ENCODE data around the gene RAPGEF4. TPM values are rescaled to one million over a fixed set of nuclear protein-coding genes. Genes with fewer than 3 reads are reported as not detected.

RAPGEF4 gene
- total RNA-seq, 1 experiment from 2014 or later = not detected

DNA sequence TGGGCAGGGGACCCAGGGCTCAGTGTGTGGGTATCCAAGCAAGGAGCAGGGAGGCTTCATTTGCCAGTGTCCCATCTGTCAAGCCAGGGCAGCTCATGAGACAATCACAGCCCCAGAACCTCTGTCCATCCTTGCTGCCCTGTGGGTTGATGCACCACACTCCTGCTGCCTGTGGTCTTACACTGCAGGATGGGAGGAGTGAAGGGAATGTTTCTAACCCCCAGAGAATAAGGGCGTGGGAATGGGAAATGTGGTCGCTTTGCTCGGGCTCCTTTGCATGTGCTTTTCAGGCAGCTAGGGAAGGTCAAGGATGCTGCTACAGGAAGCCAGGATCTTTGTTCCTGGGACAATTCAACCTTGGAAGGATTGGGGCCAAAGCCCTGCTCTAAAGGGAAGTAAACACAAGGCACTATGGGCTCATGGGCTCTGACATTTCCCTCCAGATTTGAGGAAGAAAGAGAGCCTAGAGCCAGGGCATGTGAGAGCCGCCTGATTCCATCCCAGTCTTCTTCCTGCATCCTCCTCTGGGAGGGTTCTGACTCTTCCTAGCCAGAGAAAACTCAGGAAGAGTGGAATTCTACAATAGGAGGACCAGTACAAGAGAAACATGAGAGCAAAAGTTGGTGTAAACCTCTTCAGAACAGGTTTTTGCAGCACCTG lies 321.2 kb downstream of the RAPGEF4 start:
- CTCF ChIA-PET = interaction anchor here (0.6 kb wide), 2 partner anchors 110 to 159 kb away, joined by 3 to 4 read pairs; no protein-coding TSS in a partner anchor
- Mint-ChIP-seq H3K36me3 (ENCODE audit: insufficient read depth, unreplicated experiment) (peaks cover 6% of the 10 kb centered on the region), H3K9me3 (ENCODE audit: unreplicated experiment) (no peaks in the 10 kb centered on the region), H3K27me3 (ENCODE audit: insufficient read depth, unreplicated experiment) (no peaks in the 10 kb centered on the region), H3K4me3 (ENCODE audit: unreplicated experiment) (no peak overlapping the region), H3K4me1 (ENCODE audit: insufficient read depth, unreplicated experiment) (peaks cover 23% of the 10 kb centered on the region), H3K27ac (ENCODE audit: low read depth, unreplicated experiment) (no peak overlapping the region)
- intact Hi-C loops (cut with micrococcal nuclease) = no loop called here
- POLR2A ChIA-PET = interaction anchor here (1.1 to 1.4 kb wide), 4 partner anchors 16 to 99 kb away, joined by 3 to 6 read pairs (median 3); no protein-coding TSS in a partner anchor
- no TSS peak for BruUV-seq (replicated peaks)
- TF ChIP-seq, protein P1, sequence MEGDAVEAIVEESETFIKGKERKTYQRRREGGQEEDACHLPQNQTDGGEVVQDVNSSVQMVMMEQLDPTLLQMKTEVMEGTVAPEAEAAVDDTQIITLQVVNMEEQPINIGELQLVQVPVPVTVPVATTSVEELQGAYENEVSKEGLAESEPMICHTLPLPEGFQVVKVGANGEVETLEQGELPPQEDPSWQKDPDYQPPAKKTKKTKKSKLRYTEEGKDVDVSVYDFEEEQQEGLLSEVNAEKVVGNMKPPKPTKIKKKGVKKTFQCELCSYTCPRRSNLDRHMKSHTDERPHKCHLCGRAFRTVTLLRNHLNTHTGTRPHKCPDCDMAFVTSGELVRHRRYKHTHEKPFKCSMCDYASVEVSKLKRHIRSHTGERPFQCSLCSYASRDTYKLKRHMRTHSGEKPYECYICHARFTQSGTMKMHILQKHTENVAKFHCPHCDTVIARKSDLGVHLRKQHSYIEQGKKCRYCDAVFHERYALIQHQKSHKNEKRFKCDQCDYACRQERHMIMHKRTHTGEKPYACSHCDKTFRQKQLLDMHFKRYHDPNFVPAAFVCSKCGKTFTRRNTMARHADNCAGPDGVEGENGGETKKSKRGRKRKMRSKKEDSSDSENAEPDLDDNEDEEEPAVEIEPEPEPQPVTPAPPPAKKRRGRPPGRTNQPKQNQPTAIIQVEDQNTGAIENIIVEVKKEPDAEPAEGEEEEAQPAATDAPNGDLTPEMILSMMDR (IDR thresholded peaks at IDR 0.05; ENCODE audit: unreplicated experiment) = no peak
- DNase-seq (ENCODE audit: unreplicated experiment) = no peak

- no peak for DNase-seq (ENCODE audit: unreplicated experiment)
- Mint-ChIP-seq H3K4me1 (ENCODE audit: insufficient read depth, unreplicated experiment) (peaks cover 27% of the 10 kb centered on the region), H3K27me3 (ENCODE audit: insufficient read depth, unreplicated experiment) (no peaks in the 10 kb centered on the region), H3K4me3 (ENCODE audit: unreplicated experiment) (no peak overlapping the region), H3K36me3 (ENCODE audit: insufficient read depth, unreplicated experiment) (peaks cover 3% of the 10 kb centered on the region), H3K27ac (ENCODE audit: low read depth, unreplicated experiment) (peak overlapping the region; percentile 84), H3K9me3 (ENCODE audit: unreplicated experiment) (no peaks in the 10 kb centered on the region)
- CTCF ChIA-PET = interaction anchor here (0.6 to 1.0 kb wide), 3 partner anchors 16 to 150 kb away, joined by 3 to 6 read pairs (median 3); no protein-coding TSS in a partner anchor
- intact Hi-C loops (cut with micrococcal nuclease) = no loop called here
- no TSS peak for BruUV-seq (replicated peaks)
- POLR2A ChIA-PET = interaction anchor here (1.0 to 3.2 kb wide), 3 partner anchors 9 to 65 kb away, joined by 3 to 29 read pairs (median 3); no protein-coding TSS in a partner anchor
- TF ChIP-seq, protein P1 (IDR thresholded peaks at IDR 0.05; ENCODE audit: unreplicated experiment) = no peak
Measured at GRCh38 chr2:173058097-173058496, 322.5 kb downstream of the RAPGEF4 start.

GRCh38 chr2:173058673-173059072 lies 323.0 kb downstream of the RAPGEF4 start:
- intact Hi-C loops (cut with micrococcal nuclease) = no loop called here
- CTCF ChIA-PET = interaction anchor here (0.6 to 1.0 kb wide), 4 partner anchors 15 to 150 kb away, joined by 3 to 6 read pairs (median 4); no protein-coding TSS in a partner anchor
- H3K4me1 Mint-ChIP-seq (ENCODE audit: insufficient read depth, unreplicated experiment) = peaks cover 21% of the 10 kb centered on the region
- H3K27ac Mint-ChIP-seq (ENCODE audit: low read depth, unreplicated experiment) = peak overlapping the region; percentile 84
- TF ChIP-seq, protein P1 (IDR thresholded peaks at IDR 0.05; ENCODE audit: unreplicated experiment) = no peak
- no peak overlapping the region for H3K4me3 Mint-ChIP-seq (ENCODE audit: unreplicated experiment)
- H3K27me3 Mint-ChIP-seq (ENCODE audit: insufficient read depth, unreplicated experiment) = no peaks in the 10 kb centered on the region
- no peak for DNase-seq (ENCODE audit: unreplicated experiment)
- POLR2A ChIA-PET = interaction anchor here (1.0 to 3.2 kb wide), 3 partner anchors 10 to 65 kb away, joined by 3 to 29 read pairs (median 3); no protein-coding TSS in a partner anchor
- no peaks in the 10 kb centered on the region for H3K9me3 Mint-ChIP-seq (ENCODE audit: unreplicated experiment)
- BruUV-seq (replicated peaks) = no TSS peak
- no peaks in the 10 kb centered on the region for H3K36me3 Mint-ChIP-seq (ENCODE audit: insufficient read depth, unreplicated experiment)

DNA sequence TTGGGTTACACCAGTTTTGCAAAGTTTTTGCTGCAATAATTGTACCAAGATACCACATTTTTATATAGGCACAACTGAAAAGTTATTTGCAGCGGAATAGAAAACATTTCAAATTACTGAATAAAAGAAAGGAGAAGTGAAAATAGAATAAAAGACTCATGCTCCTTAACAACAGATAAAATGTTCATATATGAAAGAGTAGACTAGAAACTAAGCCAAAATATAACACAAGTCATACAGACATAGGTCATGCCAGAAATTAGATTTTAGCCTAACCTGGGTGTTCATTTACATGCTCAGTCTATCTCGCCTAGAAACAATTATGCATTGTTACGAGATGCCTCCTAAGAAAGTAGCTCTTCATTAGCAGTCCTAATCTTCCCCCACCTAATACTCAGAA lies 323.6 kb downstream of the RAPGEF4 start:
- BruUV-seq (replicated peaks) = no TSS peak

More for the DNA sequence above, 323.6 kb downstream of the RAPGEF4 start:
- H3K4me3 Mint-ChIP-seq (ENCODE audit: unreplicated experiment) = no peak overlapping the region
- ChIA-PET CTCF (no interaction called here), POLR2A (interaction anchor here (2.5 to 3.2 kb wide), 3 partner anchors 10 to 77 kb away, joined by 9 to 29 read pairs (median 10); no protein-coding TSS in a partner anchor)
- peak overlapping the region; percentile 85 for H3K27ac Mint-ChIP-seq (ENCODE audit: low read depth, unreplicated experiment)
- TF ChIP-seq, protein P1 (IDR thresholded peaks at IDR 0.05; ENCODE audit: unreplicated experiment) = no peak
- no peaks in the 10 kb centered on the region for H3K9me3 Mint-ChIP-seq (ENCODE audit: unreplicated experiment)
- intact Hi-C loops (cut with micrococcal nuclease) = no loop called here
- H3K4me1 Mint-ChIP-seq (ENCODE audit: insufficient read depth, unreplicated experiment) = peaks cover 24% of the 10 kb centered on the region
- DNase-seq (ENCODE audit: unreplicated experiment) = no peak
- H3K36me3 Mint-ChIP-seq (ENCODE audit: insufficient read depth, unreplicated experiment) = no peaks in the 10 kb centered on the region
- no peaks in the 10 kb centered on the region for H3K27me3 Mint-ChIP-seq (ENCODE audit: insufficient read depth, unreplicated experiment)

All from MCF 10A (cell line).